HG03097 (cell line): ENCODE results near the gene CDKL5.

Experiments
- ATAC-seq: cut with Tn5 transposase; IDR thresholded peaks from one replicate; pipeline ENCODE4 v1.9.1; 2021; ENCODE audit not compliant: unreplicated experiment, low FRiP score

The CDKL5 gene

GRCh38 chrX:18639280-18639679, 213.9 kb downstream of the CDKL5 start:
- no peak for ATAC-seq

- ATAC-seq: no peak
Measured at GRCh38 chrX:18640686-18641085, 215.3 kb downstream of the CDKL5 start.

DNA sequence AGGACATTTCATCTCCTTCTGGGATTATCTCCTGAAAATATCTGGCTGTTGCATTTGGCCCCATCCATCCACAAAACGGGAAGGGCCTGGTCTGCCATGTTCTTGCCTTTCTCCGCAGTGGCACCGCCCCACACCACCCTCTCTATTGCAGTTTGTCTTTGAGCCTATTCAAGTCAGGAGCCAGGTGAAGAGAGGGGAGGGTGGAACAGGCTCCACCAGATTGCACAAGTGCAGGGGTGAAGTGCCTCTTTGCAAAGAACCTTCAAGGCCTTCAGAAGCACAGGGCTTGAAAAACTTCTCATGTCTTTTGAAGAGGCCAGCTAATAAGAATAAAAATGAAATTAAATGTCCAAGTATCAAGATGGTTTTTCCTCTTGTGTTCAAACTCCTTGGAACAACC, 217.8 kb downstream of the CDKL5 start:
- ATAC-seq: no peak

DNA sequence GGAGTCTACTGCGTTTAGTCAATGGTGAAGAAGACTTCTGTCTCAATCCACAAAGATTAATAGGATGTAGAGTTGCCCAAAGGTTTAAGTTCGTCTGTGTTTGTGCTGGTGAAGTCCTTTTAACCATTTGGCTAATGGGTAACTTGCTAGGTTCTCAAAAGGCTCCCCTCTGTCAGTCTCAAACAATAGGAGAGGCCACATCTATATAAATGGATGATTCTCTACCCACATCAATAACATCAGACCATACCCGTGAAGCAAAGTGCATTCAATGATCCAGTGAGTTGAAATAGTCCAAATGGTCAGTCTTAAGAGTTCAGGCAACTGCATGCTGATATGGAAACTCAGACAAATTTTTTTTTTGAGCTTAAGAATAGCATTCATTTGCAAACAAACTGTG, 218.4 kb downstream of the CDKL5 start:
- ATAC-seq: no peak

- ATAC-seq: no peak
Measured at GRCh38 chrX:18647621-18648020, 222.2 kb downstream of the CDKL5 start.

- no peak for ATAC-seq
Measured at GRCh38 chrX:18649498-18649951, 224.1 kb downstream of the CDKL5 start.

DNA sequence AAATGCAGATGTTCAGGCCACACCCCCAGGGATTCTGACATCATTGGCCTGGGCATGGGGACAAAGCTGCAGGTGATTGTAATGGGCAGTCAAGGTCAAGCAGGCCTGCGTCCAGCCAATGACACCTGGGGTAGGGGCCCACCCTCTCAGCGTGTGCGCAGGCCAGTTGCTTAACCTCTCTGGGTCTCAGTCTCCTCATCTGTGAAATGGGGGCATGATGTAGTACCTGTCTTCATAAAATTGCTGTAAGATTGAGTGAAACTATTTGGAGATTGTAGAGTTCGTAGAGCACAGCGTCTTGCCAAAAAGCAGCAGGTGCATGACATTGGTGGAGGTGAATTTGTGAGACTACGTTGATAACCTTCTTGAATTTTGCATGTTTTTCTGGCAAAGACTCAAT, 225.3 kb downstream of the CDKL5 start:
- ATAC-seq: no peak

DNA sequence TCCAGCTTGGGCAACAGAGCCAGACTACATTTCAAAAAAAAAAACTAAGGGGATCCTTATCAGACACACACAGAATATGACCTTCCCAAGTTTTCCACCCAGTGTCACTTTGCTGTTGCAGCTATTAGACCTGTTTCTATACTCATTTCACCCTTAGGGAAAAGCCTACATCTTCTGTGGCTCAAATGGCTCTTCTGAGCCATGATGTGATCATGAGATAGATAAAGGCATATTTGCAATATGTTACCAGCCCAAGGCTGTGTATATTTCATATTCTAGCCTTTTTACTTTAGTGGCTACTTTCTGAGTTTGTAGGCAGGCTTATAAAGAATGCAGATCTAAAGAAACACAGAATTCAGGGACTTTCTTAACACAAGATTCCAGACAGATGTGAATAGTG, 227.2 kb downstream of the CDKL5 start:
- no peak for ATAC-seq

DNA sequence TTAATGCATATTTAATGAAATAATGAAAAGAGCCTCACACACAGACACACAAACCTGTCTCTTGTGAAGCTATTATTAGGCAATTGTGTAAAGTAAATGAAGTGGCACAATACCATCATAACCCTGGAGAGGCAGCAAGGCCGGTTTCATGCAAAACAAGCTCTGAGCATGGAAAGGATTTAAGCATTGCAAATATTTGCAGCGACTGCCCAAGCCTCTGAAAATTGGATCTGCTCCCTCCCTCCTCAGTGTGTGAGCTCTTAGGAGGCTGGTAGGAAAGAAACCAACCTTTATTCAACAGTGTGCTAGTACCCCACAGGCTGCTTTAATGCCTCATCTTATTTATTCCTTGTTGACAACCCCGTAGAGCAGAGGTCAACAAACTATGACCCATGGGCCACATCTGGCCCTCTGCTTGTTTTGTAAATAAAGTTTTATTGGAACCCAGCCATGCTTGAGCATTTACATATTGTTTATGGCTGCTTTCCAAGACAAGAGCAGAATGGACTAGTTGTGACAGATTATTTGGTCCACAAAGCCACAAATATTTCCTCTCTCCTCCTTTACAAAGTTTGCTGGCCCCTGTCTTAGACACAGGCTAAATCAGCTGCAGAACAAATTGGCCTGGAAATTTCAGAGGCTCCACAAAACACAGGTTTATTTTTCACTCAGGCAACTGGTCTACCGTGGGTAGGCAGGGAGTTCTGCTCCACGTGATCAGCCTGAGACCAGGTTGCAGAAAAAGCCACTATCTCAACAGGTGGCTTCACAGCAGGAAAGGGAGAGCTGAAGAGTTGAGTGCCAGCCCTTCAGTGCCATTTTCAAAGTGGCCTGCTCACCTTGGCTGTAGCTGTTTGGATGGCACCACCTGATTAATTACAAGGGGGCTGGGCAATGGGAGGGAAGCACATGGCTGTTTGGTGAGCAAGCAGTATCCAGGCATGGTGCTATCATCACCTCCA, 229.7 kb downstream of the CDKL5 start:
- no peak for ATAC-seq

DNA sequence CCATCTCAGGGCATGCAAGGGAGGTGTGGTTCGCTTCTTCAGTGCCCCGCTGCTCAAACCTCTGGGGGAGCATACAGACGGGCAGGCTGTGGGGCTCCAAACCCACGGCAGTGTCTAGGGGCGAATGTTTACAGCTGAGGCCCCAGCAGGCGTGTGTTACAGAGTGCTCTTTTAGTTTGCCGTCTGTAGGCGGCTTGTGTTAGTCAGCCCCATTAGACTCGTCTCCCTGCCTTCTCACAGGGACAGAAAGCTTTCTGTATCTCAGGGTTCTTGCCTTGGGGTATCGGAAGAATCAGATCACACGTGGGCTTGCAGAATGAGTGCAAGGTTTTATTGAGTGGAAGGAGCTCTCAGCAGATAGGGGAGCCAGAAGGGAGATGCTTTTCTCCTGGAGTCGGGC, 235.9 kb downstream of the CDKL5 start:
- no peak for ATAC-seq

GRCh38 chrX:18664947-18665346, 239.5 kb downstream of the CDKL5 start:
- ATAC-seq: no peak

DNA sequence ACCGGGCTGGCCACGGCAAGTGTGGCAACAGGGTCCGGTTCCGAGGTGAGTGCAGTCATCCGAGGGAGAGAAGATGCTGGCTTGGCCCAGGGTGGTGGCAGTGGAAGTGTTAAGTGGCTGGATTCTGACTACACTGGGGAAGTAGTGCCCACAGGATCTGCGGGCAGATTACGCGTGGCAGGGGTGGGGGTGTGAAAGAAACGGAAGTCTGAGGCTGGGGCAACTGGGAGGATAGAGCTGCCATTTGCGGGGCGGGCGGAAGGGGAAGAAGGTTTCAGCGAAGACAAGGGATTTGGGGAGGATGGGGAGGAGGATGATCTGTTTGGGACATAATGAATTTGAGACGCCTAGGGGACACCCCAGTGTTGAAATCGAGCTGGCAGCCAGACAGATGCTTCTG, 241.2 kb downstream of the CDKL5 start:
- no peak for ATAC-seq

GRCh38 chrX:18668071-18668835, 242.8 kb downstream of the CDKL5 start:
- no peak for ATAC-seq

- ATAC-seq: no peak
Measured at GRCh38 chrX:18672008-18672407, 246.6 kb downstream of the CDKL5 start, which contains the start of gene RS1. Gene RS1 (minus strand): TSS chrX:18672108. CDS start chrX:18672068, 40 bp downstream.

DNA sequence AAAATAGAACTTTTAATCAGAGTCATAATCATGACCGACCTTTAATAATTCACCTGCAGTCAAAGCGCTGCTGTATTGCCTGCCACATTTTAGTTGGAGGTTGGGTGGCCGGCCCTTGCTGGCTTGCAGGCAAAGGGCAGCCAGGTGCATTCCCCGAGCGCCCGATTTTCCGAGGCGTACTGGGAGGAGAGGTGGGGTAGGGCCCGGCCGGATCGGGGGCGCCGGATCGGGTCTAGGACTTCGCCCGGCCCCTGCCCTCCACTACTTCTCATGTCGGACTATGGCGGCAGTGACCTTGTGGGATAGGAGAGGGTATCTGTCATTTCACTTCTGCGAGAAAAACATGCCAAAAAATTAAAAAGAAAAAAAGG, 249.0 kb downstream of the CDKL5 start:
- ATAC-seq: peak; percentile 34

- ATAC-seq: peak; percentile 73
Measured at GRCh38 chrX:18674788-18675735, 249.7 kb downstream of the CDKL5 start.

- no peak for ATAC-seq
Measured at GRCh38 chrX:18676050-18676449, 250.6 kb downstream of the CDKL5 start.

DNA sequence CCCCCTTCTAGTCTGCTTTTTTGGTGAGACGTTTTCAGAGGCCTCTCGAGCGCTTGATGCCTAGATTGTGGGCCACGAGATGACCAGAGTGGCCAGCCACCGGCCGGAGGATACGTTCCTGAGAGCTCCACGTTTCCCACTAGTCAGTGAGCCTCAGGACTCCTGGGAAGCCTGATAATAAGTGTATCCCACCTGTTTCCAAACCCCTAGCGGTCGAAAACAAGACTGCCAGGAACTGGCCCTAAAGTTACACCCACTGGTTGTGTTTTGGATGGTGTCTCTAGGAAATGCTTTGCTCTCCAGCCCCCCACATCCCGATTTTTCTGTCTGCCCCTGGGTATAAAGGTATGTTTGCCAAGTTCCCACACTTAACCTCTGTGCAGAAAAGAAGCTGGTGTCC, 251.1 kb downstream of the CDKL5 start:
- ATAC-seq: no peak

GRCh38 chrX:18677161-18677869, 251.9 kb downstream of the CDKL5 start:
- no peak for ATAC-seq

GRCh38 chrX:18681996-18682395, 256.6 kb downstream of the CDKL5 start:
- no peak for ATAC-seq
